NCI-H1105 treated with DMSO at 0.1 percent for 48 hours (cell line): ENCODE data around the gene F5.
A peak's percentile ranks its signal among the peaks of the same experiment; 100 is the strongest.

Source experiments
- DNase-seq: peaks from one replicate; lab custom pipeline; 2025; lab: John Stamatoyannopoulos, UW

Gene F5

GRCh38 chr1:169475806-169476387 is 110.4 kb downstream of the F5 start:
- peak; percentile 66 for DNase-seq

DNA sequence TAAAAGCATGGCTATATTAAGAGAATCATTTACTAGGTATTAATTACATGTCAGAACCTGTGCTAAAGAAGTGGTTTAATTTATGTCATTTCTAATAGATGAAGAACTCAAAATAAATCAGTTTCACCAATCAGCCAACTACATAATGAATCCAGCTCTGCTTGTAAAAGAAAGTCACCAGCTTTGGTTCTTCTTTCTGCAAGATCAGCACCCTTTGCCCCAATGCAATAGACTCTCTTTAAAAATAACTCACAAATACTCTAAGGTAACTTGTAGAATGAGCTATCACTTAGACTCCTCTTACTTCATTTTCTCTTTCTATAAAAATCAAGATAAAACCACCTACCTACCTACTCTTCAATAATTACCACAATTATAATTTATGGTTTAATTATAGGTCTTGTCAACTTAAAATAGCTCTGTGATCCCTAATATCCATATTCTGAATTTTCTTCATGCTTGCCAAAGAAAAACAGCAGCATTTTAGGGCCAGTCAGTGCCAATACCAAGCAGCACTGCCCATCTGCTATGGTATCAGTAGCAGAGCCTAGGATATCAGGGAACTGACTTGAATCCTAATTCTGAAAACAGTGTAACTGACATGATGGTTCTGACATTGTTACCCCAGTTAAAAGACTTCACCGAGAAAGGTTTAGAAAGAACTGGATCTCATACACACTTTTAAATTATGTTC is 111.8 kb downstream of the F5 start:
- DNase-seq, result peak; percentile 80

DNA sequence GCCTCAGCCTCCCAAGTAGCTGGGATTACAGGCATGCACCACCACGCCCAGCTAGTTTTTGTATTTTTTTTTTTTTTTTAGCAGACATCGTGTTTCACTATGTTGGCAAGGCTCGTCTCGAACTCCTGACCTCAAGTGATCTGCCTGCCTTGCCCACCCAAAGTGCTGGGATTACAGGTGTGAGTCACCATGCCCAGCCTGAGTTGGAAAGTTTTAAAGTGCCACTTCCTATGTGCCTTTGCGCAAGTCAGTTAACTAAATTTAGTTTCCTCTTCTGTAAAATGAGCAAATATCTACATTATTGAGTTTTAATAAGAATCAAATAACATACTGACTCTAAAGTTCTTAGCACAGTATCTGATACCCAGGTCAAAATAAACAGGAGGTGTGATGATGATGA is 112.9 kb downstream of the F5 start:
- DNase-seq, result no peak

DNA sequence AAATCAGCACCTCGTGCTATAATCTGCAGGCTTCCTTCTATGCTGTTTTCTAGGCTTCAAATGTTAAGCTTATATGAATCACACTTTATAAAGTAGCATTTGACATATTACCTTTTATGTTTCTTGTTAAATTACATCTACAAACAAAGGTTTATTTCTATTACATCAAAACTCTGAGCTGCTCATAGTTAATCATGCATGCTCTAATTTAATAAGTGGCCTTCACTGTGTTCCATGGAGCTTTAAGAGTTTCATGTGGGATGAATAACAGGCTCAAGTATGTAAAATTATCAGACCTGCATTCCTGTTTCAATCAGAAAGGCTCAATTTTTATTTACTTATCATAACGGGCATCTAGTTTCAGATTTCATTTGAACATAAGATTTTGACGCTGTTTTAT is 113.5 kb downstream of the F5 start:
- DNase-seq, result no peak

- no peak for DNase-seq
Measured at GRCh38 chr1:169468982-169469381, 117.3 kb downstream of the F5 start.

GRCh38 chr1:169466259-169467230 is 119.7 kb downstream of the F5 start:
- DNase-seq, result peak; percentile 51

- no peak for DNase-seq
Measured at GRCh38 chr1:169465281-169465680, 121.0 kb downstream of the F5 start.
